Heart left ventricle (tissue), 16 donors: ENCODE measurements around the gene STBD1. TPM values are rescaled to one million over a fixed set of nuclear protein-coding genes. Genes with fewer than 3 reads are reported as not detected.
"Not testable (repeated sequence)": the region's sequence is repeated elsewhere in the genome, so short reads cannot be mapped to it uniquely, and the experiment has no call there.

Experiments used
- ATAC-seq, 4 donors: fragments of 200-7000 bp; cut with Tn5 transposase; one replicate each; pipeline ENCODE4 v1.9.1; 2020 to 2022; ENCODE audit warnings: moderate library complexity in 4 of 4, mild to moderate bottlenecking in 3 of 4, moderate number of reproducible peaks in 1 of 4
- DNase-seq, 5 donors: peaks; one replicate each; pipeline ENCODE4 v3.0.0-alpha.2; 2020
- H3K27ac ChIP-seq, 12 donors: fragments of 200-600 bp; sonication (generic) in 4 of 12; one replicate each; pipeline versions ENCODE4 v1.5.0 to v1.8.0; 2016 to 2022; ENCODE audit warnings: mild to moderate bottlenecking in 2 of 12
- H3K27me3 ChIP-seq, 9 donors: fragments of 200-600 bp; sonication (generic) in 2 of 9; one replicate each; pipeline versions ENCODE4 v1.5.1 to v1.8.0; 2016 to 2022; ENCODE audit warnings: mild to moderate bottlenecking in 3 of 9
- H3K36me3 ChIP-seq, 9 donors: fragments of 200-600 bp; sonication (generic) in 2 of 9; one replicate each; pipeline versions ENCODE4 v1.5.0 to v1.8.0; 2018 to 2022; ENCODE audit warnings: mild to moderate bottlenecking in 2 of 9
- H3K4me1 ChIP-seq, 12 donors: fragments of 200-600 bp; sonication (generic) in 4 of 12; one replicate each; pipeline versions ENCODE4 v1.5.0 to v1.8.0; 2016 to 2022; ENCODE audit warnings: mild to moderate bottlenecking in 3 of 12
- H3K4me3 ChIP-seq, 12 donors: fragments of 200-600 bp; sonication (generic) in 4 of 12; one replicate each; pipeline versions ENCODE4 v1.5.0 to v1.8.0; 2017 to 2022; ENCODE audit warnings: mild to moderate bottlenecking in 9 of 12, moderate library complexity in 4 of 12
- H3K9me3 ChIP-seq, 12 donors: fragments of 200-600 bp; sonication (generic) in 4 of 12; one replicate each; pipeline versions ENCODE4 v1.5.0 to v1.8.0; 2016 to 2022; ENCODE audit warnings: mild to moderate bottlenecking in 1 of 12
- CTCF ChIP-seq, 12 donors: fragments of 200-600 bp; sonication (generic) in 4 of 12; IDR thresholded peaks; one replicate each; pipeline versions ENCODE4 v1.5.0 to v1.8.0; 2018 to 2022; ENCODE audit warnings: antibody characterized with exemption in 12 of 12, mild to moderate bottlenecking in 5 of 12
- POLR2A ChIP-seq, 2 donors: fragments of 450-650 bp; IDR thresholded peaks; one replicate each; pipeline ENCODE4 v1.6.1; 2017; ENCODE audit warnings: antibody characterized with exemption in 2 of 2, mild to moderate bottlenecking in 2 of 2, moderate library complexity in 2 of 2
- WGBS, 4 donors: extraction: QIAGEN DNeasy Blood & Tissue Kit in 2 of 4; methylation state at CpG; one replicate each; pipeline versions ENCODE4 v1.1.5 to v1.1.7; 2013 to 2018; 5-methylcytosine and 5-hydroxymethylcytosine counted together
- intact Hi-C, 10 donors: fragments of 100-400 bp; cut with DNase I; formaldehyde crosslinking; loops; one replicate each; pipeline versions ENCODE4 v1.11.1 to v1.14.2; 2022
- polyA plus RNA-seq, 2 donors: library from polyadenylated mRNA; stranded (reverse); fragments of 200-250 nt; gene quantifications; one replicate each; pipeline ENCODE4 v1.2.3, GENCODE V29; 2013
- total RNA-seq, 9 donors: library from RNA; depleted of rRNA in 2 of 9; stranded (reverse); fragments of >200 nt in 2 of 9; fragmentation: NEBNext Ultra II Directional in 3 of 9; extraction: Animal tissue kit (Norgen Biotek cat#: 25700) in 3 of 9; gene quantifications; one replicate each; pipeline versions ENCODE4 v1.1.0 to v1.2.4, GENCODE V29; 2016 to 2023
- donor health status: ischemic (EF 13 %, LVEDD 7.1; RV severe dilation, severe dysfunction).
- donor health status: healthy with polysubstance abuse.
- donor health status: DM: no; HTN: yes; CAD: no.
- donor health status: DM: no; HTN: no; CAD: no.
- donor health status: ischemic (EF 25% LVEDD 6.9; RV normal size, moderate dysfunction).
- donor health status: ischemic (EF 25% LVEDD 5.7; RV mildly dilated, moderate dysfunction).
- donor health status: healthy.
- donor health status: DM: yes; HTN: yes; CAD: no.
- donor health status: ischemic (EF 35%, LVEDD 5.7; RV mildly dilated, moderate dysfunction).
- donor health status: nonischemic (EF 11% LVEDD 7.7; RV severe dilation, severe dysfunction).
- donor health status: DM: yes; HTN: yes; CAD: no.
- donor health status: PGD.
- donor health status: ischemic (EF 29% LVEDD 5.4; RV normal size, mild dysfunction).
- donor health status: nonischemic (EF 23%, LVEDD 6.1; RV moderate dilation, normal function).

STBD1 gene
- total and polyA plus RNA-seq, 11 donors, result 16.8 to 50.8 (median 25.8) TPM

GRCh38 chr4:76354517-76355473, 48.3 kb downstream of the STBD1 start:
- 55 to 67% (median 64%) methylated on average over 9 of the region's 9 CpGs for WGBS, 4 donors
- H3K36me3 ChIP-seq, result no peaks in the 10 kb centered on the region
- peaks cover 0 to 31% (median 7%) of the 10 kb centered on the region in 12 donors for H3K9me3 ChIP-seq
- no peaks in the 10 kb centered on the region for H3K4me1 ChIP-seq
- H3K4me3 ChIP-seq, result no peak overlapping the region
- intact Hi-C loops, result no loop called here
- ATAC-seq (no peak), DNase-seq (no peak)
- no peak for TF ChIP-seq POLR2A (IDR thresholded peaks at IDR 0.05)
- TF ChIP-seq CTCF (IDR thresholded peaks at IDR 0.05), result no peak
- no peaks in the 10 kb centered on the region for H3K27me3 ChIP-seq
- H3K27ac ChIP-seq, result no peak overlapping the region

- no peak overlapping the region for H3K4me3 ChIP-seq
Measured at GRCh38 chr4:76357981-76358380, 51.4 kb downstream of the STBD1 start.

GRCh38 chr4:76359881-76360466, 53.4 kb downstream of the STBD1 start:
- DNase-seq, ATAC-seq, H3K4me3 ChIP-seq, H3K27ac ChIP-seq, H3K4me1 ChIP-seq, H3K36me3 ChIP-seq, H3K27me3 ChIP-seq, intact Hi-C loops: not testable (repeated sequence)
- peaks cover 0 to 35% (median 7%) of the 10 kb centered on the region in 12 donors for H3K9me3 ChIP-seq

More at GRCh38 chr4:76357981-76358380, 51.4 kb downstream of the STBD1 start:
- ATAC-seq (no peak), DNase-seq (no peak)
- H3K9me3 ChIP-seq, result peaks cover 0 to 35% (median 7%) of the 10 kb centered on the region in 12 donors
- H3K36me3 ChIP-seq, result no peaks in the 10 kb centered on the region
- no peaks in the 10 kb centered on the region for H3K27me3 ChIP-seq
- WGBS, 4 donors, result 65 to 73% (median 67%) methylated on average over 2 of the region's 2 CpGs
- TF ChIP-seq POLR2A (IDR thresholded peaks at IDR 0.05) (no peak), CTCF (IDR thresholded peaks at IDR 0.05) (no peak)
- no peaks in the 10 kb centered on the region for H3K4me1 ChIP-seq
- H3K27ac ChIP-seq, result no peak overlapping the region
- intact Hi-C loops, result no loop called here

Other genes starting within 250 kb of the STBD1 start
- gene ART3, start 232.0 kb upstream of the STBD1 start, total RNA-seq, result 100 to 1,000 TPM in 2 of 9 donors, 10 to 100 TPM in 7; 38.8 to 230 (median 73.4) TPM
- 100 to 1,000 TPM in 1 of 2 donors, 10 to 100 TPM in 1; 67.8 to 139 TPM for gene ART3, start 232.0 kb upstream of the STBD1 start, polyA plus RNA-seq
- gene NUP54, start 158.3 kb upstream of the STBD1 start, total RNA-seq, result 10 to 100 TPM; 14.2 to 26.7 (median 18.1) TPM
- 10 to 100 TPM; 10.7 to 12.8 TPM for gene NUP54, start 158.3 kb upstream of the STBD1 start, polyA plus RNA-seq
- 100 to 1,000 TPM in 3 of 9 donors, 10 to 100 TPM in 6; 84.9 to 208 (median 96.0) TPM for gene SCARB2, start 92.9 kb upstream of the STBD1 start, total RNA-seq
- gene SCARB2, start 92.9 kb upstream of the STBD1 start, polyA plus RNA-seq, result 100 to 1,000 TPM in 1 of 2 donors, 10 to 100 TPM in 1; 98.1 to 108 TPM
- 1 to 10 TPM in 8 of 9 donors, under 1 TPM in 1; 0.48 to 4.9 (median 2.5) TPM for gene FAM47E, start 55.0 kb upstream of the STBD1 start, total RNA-seq
- gene FAM47E, start 55.0 kb upstream of the STBD1 start, polyA plus RNA-seq, result 1 to 10 TPM in 1 of 2 donors, under 1 TPM in 1; 0.36 to 3.2 TPM
- under 1 TPM in 7 of 9 donors, not detected in 2; 0.09 to 0.75 (median 0.50) TPM for gene CCDC158, start 114.4 kb downstream of the STBD1 start, total RNA-seq
- under 1 TPM; 0.01 to 0.23 TPM for gene CCDC158, start 114.4 kb downstream of the STBD1 start, polyA plus RNA-seq
- 10 to 100 TPM; 11.7 to 38.5 (median 20.3) TPM for gene SHROOM3, start 128.5 kb downstream of the STBD1 start, total RNA-seq
- 10 to 100 TPM in 1 of 2 donors, 1 to 10 TPM in 1; 4.6 to 32.4 TPM for gene SHROOM3, start 128.5 kb downstream of the STBD1 start, polyA plus RNA-seq